HG03175 (cell line): ENCODE data around the gene ZNF653.

Experiments
- ATAC-seq: cut with Tn5 transposase; IDR thresholded peaks from one replicate; pipeline ENCODE4 v1.9.1; 2021; ENCODE audit warnings: mild to moderate bottlenecking, moderate library complexity; ENCODE audit not compliant: unreplicated experiment

Gene ZNF653, protein sequence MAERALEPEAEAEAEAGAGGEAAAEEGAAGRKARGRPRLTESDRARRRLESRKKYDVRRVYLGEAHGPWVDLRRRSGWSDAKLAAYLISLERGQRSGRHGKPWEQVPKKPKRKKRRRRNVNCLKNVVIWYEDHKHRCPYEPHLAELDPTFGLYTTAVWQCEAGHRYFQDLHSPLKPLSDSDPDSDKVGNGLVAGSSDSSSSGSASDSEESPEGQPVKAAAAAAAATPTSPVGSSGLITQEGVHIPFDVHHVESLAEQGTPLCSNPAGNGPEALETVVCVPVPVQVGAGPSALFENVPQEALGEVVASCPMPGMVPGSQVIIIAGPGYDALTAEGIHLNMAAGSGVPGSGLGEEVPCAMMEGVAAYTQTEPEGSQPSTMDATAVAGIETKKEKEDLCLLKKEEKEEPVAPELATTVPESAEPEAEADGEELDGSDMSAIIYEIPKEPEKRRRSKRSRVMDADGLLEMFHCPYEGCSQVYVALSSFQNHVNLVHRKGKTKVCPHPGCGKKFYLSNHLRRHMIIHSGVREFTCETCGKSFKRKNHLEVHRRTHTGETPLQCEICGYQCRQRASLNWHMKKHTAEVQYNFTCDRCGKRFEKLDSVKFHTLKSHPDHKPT

DNA sequence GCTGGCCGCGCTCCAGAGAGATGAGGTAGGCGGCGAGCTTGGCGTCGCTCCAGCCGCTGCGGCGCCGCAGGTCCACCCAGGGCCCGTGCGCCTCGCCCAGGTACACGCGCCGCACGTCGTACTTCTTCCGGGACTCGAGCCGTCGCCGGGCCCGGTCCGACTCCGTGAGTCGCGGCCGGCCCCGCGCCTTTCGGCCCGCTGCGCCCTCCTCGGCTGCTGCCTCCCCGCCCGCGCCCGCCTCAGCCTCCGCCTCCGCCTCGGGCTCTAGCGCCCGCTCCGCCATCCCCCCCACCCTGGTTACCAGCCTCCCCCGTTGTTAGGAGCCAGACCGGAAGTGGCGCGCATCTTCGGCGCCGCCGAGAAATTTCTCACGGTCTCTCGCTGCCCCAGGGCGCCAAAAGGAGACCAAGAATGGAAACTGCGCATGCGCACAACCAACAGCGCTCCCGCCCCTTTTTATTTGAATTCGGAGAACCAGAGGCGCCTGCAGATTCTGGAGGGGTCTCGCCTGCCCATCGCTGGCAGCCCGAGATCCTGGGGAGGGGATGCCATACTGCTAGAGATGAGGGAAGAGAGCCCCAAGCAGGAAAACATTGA lies at the start of gene ZNF653:
ZNF653 (minus strand) TSS at position 336 of the 597 bp plus-strand sequence; CDS start at position 283, 53 bp downstream.
- peak; percentile 61 for ATAC-seq

DNA sequence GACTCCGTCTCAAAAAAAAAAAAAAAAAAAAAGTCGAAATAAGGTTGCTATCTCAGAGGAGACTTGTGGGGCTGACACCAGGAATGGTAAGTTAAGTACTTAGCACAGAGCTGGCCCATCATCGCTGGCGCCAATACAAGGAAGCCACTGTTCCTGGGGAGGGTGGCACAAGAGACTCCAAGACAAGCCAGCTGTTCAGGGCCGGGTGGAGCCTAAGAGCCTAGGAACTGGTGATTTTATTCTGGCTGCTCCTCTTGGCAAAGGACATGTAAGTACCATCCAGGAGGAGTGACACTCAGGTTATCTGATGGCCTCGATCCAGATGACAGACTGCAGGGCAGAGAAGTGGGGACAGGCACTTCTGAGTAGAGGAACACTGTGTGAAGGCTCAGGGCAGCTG lies 49.6 kb upstream of the ZNF653 start:
- ATAC-seq: no peak

DNA sequence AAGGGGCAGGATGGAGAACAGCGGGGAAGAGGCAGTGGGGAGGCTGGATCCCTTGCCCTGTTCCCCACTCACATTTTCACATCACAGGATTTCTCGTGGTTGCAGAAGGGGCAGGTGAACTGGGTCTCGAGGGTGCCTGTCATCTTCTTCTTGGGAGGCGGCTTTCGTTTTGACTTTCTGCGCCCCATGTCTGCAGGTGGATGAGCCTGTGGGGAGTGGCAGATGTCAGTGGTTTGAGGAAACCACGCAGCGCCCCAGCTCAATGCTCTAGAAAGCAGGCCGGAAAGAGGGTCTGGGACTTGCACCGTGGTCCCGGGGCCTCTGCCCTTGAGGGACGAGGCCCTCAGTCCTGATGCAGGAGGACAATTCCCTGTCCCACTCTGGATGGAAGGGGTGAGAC lies 48.5 kb upstream of the ZNF653 start:
- ATAC-seq: no peak

DNA sequence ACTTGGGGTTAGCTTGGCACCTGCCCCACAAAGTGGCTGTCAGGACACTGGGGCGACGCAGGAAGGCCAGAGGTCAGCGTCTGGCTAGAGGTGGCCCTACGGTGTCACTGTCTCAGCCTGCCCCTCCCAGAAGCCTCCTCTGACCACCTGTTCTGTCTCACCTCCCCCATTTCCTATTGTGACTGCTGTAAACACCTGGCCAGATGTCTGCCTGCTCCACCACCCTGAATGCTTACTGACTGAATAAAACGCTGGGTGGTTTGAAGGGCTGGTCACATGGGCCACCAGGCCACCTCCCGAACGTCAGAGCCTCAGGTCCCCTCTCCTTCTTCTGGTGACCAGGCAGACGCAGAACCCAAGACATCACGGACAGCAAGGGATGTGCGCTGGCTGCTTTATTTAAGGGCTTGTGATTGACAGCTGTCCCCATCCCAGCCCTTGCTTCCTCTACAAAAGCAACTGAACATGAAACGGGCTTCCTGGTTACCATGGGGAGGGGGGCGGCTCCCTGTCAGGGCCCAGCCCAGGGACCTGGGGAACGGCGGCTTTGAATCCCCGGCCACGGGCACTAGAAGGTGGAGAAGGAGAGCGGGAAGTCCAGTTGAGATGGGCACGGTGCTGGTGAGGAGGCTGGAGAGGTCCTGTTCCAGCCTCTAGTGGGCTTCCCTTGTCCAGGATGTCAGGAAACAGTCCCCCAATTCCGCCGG lies 47.2 kb upstream of the ZNF653 start:
- ATAC-seq: no peak

DNA sequence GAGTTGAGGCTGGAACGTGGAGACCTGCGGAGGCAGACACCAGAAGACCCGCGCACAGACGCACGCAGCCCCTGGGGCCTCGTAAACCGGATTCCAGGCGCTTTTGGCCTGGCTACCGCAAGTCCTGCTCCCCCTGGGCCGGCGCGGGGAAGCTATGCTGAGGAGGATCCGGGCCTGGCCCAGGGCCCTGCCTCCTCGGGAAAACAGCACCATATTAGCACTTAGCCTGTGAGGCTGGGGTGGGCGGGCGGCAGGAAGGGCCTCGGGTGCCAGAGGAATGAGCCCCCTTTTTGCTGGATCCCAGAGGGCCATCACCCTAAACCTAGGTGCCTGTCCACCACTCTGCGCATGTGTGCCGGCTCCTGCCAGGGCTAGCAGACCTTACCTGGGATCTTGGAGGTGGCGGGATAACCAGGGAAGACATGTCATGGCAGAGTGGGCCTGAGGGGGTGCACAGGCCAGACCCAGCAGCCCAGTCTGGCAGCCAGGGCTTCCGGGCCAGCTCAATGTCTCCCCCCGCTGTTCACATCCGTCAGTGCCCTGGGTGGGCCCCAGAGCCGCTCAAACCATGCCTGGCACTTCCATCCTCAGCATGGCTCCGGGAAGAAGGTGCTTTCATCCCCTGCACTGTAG lies 46.1 kb upstream of the ZNF653 start:
- no peak for ATAC-seq

DNA sequence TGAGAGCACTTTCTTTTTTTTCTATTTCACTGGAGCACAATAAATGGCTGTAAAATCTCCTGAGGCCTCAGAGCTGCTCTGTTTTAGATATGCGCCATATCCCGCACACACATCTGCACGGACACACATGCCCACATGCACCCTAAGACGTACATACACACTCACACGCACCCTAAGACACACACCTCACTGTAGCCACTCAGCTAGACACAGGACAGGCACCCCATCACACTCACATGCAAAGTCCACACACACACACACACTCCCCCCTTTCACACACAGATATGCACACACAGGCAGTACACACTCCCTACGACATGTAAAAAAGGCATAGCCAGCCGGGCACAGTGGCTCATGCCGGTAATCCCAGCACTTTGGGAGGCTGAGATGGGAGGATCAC lies 44.6 kb upstream of the ZNF653 start:
- no peak for ATAC-seq

DNA sequence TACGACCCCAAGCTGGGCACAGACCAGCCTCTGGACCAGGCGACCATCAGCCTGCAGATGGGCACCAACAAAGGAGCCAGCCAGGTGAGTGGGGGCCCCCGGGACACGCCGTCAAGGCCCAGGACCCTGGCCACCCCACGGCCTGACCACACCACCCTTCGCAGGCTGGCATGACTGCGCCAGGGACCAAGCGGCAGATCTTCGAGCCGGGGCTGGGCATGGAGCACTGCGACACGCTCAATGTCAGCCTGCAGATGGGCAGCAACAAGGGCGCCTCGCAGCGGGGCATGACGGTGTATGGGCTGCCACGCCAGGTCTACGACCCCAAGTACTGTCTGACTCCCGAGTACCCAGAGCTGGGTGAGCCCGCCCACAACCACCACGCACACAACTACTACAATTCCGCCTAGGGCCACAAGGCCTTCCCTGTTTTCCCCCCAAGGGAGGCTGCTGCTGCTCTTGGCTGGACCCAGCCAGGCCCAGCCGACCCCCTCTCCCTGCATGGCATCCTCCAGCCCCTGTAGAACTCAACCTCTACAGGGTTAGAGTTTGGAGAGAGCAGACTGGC lies 43.8 kb upstream of the ZNF653 start:
- no peak for ATAC-seq

DNA sequence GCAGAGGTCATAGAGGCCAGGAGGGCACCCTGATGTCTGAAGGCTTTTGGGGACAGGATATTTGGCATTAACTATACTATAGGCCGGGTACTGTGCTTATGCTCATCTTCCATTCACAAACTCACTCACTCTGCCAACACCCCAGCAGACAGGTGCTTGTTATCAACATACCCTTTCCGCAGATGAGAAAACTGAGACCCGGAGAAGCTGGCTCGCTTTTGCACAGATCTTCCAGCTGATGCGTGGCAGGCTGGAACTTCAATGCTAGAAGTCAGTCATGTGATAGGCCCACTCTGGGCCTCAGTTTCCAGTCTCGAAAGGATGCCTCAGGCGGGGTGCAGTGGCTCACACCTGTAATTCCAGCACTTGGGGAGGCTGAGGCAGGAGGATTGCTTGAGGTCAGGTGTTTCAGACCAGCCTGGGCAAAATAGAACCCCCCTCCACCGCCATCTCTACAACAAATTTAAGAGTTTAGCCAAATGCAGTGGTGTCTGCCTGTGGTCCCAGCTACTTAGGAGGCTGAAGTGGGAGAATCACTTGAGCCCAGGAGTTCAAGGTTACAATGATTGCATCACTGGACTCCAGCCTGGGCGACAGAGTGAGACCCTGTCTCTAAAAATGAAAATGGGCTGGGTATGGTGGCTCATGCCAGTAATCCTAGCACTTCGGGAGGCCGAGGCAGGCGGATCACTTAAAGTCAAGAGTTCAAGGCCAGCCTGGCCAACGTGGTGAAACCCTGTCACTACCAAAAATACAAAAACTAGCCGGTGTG lies 42.5 kb upstream of the ZNF653 start:
- ATAC-seq: no peak

DNA sequence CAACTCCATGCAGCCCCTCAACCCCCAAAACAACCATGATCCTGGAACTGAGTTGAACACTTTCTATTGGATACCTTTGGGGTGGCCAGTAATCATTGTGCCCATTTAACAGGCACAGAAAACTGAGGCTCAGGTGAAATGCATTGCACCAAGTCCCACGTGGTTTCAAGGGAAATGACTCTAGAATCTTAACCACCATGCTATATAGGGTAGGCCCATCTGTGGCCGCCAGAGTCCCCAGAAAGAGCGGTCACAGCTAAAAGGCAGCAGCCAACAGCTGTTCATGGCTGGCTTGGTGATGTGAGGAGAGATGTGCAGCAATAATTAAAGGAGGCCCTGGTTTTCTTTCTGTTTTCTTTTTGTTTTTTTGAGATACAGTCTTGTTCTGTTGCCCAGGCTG lies 35.6 kb upstream of the ZNF653 start:
- ATAC-seq: no peak

DNA sequence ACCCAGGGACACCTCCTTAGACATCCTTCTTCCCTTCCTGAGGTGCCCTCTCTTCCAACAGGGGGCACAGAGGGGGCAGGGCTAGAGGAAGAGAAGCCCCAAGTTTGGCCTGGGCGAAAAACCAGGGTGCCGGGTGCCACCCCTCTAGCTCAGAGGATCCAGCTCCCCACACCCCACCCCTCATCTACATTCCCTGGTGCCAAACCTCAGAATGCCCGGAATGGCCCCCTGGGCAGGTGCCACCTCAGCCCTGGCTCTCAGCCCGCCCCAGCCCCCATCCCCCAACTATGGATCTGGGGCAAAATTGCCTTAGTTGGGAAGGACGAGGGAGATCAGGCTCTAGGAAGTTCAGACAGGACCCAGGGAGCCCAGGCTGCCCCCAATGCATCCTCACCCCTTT lies 35.0 kb upstream of the ZNF653 start:
- no peak for ATAC-seq

DNA sequence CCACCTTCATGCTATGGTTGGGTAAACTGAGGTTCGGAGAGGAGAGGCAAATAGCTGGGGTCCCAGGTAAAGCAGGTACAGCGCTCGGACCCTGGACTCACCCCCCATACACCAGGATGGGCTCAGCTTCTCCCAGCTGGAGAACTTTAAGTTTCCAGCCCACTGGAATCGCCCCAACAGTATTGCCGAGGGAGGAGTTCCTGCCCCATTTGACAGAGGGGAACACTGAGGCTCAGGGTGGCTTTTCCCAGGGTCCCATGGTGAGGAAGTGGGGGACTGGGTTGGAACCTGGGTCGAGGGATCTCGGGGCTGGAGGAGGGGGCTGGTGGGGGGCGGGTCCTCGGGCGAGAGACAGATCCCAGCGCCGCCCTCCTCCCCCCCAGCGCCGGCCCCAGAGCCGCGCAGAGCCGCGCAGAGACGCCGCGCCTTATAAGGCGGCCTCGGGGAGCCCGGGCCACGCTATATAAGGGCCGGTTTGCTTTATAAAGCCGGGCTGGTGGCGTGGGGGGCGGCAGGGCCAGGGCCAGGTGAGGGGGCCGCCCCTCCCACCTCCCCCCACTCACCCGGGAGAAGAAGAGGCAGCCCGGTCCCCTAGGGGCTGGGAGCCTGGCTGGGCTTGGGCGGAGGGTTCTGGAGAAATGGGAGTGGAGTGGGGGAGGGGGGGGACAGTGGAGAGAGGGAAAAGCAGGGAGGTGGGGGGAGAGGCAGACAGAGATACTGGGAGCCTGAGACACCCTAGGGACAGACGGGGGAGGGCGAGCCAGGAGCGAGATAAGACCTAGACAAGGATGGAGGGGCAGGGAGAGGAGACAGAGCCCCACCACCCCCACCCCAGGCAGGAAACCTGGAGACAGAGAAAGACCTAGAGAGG lies 34.1 kb upstream of the ZNF653 start:
- no peak for ATAC-seq

DNA sequence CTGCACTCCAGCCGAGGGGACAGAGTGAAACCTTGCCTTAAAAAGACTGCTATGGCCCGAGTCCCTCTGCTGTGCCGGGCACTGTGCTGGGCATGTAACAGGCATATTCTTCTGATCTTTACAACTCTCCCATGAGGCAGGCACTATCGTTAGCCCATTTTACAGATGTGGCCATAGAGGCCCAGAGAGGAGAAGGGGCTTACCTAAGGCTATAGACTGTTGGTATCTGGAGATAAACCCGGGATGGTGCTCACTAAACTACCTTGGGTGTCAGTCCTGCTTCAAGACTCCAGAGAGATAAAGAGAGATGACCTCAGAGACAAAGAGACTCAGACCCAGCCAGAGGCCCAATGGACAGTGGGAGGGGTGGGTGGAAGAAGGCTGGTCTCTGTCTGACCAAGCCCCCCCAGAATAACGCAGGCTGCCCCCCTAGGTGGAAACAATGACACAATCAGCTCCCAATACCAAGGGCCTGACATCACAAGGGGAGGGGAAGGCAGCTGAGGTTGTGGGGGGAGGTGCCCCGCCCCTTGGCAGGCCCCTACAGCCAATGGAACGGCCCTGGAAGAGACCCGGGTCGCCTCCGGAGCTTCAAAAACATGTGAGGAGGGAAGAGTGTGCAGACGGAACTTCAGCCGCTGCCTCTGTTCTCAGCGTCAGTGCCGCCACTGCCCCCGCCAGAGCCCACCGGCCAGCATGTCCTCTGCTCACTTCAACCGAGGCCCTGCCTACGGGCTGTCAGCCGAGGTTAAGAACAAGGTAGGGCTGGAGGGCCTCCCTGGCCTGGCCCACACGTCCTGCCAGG lies 32.8 kb upstream of the ZNF653 start, which contains the start of gene CNN1:
CNN1 (plus strand) TSS at position 620 of the 805 bp plus-strand sequence; CDS start at position 697, 77 bp downstream.
- no peak for ATAC-seq

DNA sequence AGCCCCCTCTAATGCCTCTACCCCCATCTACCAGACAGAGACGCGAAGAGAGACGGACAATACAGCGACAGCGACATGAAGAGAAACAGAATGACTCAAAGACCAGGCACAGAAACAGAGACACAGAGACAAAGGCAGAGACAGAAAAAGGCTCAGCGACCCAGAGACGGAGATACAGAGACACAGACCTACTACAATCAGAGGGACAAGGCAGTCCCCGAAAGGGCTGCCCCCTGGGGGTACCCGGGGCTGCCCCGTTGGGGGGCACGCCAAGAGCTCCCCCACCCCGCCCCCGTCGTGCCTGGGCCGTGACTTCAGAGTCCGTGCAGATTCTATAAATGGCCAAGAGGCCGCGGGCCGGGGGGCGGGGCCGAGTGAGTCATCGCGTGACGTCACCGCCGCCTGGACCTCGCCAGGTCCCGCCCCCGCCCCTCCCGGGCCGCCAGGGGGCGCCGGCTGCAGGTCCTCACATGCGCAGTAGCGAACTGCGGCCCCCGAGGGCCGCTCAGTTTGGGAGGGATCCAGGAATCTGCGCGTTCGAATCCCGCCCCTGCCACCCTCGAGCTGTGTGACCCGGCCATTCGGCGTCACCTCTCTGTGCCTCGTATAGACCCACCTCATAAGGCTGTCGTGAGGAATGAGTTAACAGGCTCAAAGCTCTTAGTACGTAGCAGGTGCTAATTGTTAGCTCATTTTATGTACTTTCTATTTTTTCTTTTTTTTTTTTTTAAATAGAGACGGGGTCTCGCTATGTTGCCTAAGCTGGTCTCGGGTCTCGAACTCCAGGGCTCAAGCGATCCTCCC lies 30.4 kb upstream of the ZNF653 start:
- no peak for ATAC-seq

DNA sequence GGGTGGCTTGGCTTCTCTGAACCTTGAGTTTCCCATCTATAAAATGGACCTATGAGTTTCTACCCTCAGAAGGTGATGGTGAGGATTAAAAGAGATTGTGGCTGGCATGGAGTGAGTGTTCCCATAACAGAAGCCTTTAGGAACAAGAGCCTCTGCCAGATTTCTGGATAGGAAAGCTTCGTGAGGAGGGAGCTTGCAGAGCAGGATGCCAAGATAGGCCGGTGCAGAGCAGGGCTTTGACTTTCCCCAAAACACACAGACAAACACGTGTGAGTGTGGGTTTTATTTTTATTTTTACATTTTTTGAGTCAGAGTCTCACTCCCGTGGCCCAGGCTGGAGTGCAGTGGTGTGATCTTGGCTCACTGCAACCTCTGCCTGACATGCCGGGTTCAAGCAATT lies 29.3 kb upstream of the ZNF653 start:
- no peak for ATAC-seq

DNA sequence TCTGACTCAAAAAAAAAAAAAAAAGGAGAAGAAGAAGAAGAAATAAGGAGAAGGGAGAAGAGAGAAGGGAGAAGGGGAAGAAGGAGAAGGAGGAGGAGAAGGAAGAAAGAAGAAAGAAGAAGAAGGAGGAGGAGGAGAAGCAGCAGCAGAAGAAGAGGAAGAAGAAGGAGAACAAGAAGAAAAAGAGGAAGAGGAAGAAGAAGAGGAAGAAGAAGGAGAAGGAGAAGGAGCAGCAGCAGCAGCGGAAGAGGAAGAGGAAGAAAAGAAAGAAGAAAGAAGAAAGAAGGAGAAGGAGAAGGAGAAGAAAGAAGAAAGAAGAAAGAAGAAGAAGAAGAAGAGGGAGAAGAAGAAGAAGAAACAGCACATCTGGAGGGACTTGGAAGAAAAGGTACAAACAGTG lies 28.9 kb upstream of the ZNF653 start:
- ATAC-seq: no peak

DNA sequence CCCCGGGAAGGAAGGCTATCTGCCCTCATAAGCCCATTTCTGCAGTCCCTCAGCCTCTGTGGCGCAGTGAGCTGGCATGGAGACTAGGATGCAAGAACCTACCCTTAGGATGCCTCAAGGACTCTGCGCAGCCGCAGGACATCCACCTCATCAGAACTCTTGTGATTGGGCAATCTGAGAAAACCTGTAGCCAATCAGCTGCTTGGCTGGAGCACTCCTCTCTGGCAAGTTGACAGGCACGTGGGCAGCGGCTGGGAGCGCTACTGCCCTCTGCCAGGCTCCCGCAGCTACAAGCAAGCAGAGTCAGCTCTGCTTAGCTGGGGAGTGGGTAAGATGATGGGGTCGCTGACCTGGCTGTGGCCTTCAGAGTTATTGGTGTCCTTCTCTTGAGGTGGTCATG lies 24.8 kb upstream of the ZNF653 start:
- no peak for ATAC-seq
